ENCODE measurements around the gene SHKBP1. TPM values are rescaled to one million over a fixed set of nuclear protein-coding genes. Genes with fewer than 3 reads are reported as not detected.
A peak's percentile ranks its signal among the peaks of the same experiment; 100 is the strongest.
"Not testable (repeated sequence)": the region's sequence is repeated elsewhere in the genome, so short reads cannot be mapped to it uniquely, and the experiment has no call there.

The SHKBP1 gene, protein sequence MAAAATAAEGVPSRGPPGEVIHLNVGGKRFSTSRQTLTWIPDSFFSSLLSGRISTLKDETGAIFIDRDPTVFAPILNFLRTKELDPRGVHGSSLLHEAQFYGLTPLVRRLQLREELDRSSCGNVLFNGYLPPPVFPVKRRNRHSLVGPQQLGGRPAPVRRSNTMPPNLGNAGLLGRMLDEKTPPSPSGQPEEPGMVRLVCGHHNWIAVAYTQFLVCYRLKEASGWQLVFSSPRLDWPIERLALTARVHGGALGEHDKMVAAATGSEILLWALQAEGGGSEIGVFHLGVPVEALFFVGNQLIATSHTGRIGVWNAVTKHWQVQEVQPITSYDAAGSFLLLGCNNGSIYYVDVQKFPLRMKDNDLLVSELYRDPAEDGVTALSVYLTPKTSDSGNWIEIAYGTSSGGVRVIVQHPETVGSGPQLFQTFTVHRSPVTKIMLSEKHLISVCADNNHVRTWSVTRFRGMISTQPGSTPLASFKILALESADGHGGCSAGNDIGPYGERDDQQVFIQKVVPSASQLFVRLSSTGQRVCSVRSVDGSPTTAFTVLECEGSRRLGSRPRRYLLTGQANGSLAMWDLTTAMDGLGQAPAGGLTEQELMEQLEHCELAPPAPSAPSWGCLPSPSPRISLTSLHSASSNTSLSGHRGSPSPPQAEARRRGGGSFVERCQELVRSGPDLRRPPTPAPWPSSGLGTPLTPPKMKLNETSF
- total RNA-seq, result 10 to 100 TPM; 23.5 to 24.4 TPM
- long read RNA-seq, transcript SHKBP1-201 (18 exons, 2,363 nt), result major isoform, 57 of 75 reads
- long read RNA-seq, partial matches to known transcripts, result 0 of 75 reads
- long read RNA-seq, other reads (novel, unspliced or antisense), result 18 of 75 reads

DNA sequence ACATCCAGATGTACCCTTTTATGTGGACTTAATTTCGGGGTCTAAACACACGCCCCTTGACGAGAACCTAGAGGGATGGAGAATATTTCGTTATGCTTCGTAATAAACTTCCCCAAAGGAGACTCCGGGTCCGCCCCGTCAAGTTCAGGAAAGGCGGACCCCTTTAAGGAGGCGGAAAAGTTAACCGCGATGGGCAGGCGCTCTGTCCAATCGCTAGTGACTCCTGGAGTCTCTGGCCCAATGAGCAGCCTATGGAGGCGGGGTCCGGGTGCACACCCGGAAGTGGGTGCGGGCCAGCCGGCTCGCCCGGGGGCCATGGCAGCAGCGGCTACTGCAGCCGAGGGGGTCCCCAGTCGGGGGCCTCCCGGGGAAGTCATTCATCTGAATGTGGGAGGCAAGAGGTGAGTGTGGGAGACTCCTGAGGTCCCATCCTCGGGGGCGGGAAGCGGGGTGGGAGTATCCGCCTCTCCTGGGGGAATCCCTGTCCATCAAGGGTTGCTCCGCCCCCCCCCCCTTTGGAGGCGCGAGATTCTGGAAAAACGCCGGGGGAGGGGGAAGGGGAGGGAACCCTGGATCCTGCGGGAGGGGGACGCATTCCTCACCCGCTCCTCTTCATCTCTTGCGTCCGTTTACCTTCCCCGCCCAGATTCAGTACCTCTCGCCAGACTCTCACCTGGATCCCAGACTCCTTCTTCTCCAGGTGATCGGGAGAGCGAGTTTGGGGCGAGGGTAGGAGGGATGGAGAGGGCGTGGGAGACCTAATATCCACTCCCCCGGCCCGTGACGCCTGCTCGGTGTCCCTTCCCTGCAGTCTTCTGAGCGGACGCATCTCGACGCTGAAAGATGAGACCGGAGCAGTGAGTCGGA is at the start of gene SHKBP1:
Gene SHKBP1, plus strand, starts transcription at position 289 of the 867 bp plus-strand sequence. Its CDS starts 27 bp downstream, at position 316.
- DNase-seq (peak; percentile 96), ATAC-seq (peak; percentile 99)
- intact Hi-C loops (cut with DNase I), result no loop called here

DNA sequence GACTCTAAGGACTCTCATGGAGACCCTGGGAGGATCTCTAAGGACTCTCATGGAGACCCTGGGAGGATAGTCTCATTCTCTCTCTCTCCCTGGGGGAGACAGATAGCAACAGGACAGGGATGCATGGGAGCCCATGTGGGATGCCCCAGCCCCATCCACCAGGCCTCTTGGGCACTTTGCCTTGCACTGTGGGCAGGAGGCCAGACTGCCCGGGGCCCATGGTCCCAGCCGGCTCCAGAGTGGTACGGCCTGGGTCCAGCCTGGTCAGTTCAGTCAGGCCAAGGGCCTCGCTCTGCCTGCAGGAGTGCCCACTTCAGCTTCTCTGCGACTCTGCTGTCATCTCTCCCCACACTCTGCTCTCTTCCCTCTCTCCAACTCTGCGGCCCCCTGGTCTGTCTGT is 48.6 kb upstream of the SHKBP1 start:
- DNase-seq (no peak), ATAC-seq (no peak)
- intact Hi-C loops (cut with DNase I), result loop anchor here (5.0 to 10.0 kb wide), 3 partner anchors 67 to 223 kb away; no protein-coding TSS in a partner anchor

DNA sequence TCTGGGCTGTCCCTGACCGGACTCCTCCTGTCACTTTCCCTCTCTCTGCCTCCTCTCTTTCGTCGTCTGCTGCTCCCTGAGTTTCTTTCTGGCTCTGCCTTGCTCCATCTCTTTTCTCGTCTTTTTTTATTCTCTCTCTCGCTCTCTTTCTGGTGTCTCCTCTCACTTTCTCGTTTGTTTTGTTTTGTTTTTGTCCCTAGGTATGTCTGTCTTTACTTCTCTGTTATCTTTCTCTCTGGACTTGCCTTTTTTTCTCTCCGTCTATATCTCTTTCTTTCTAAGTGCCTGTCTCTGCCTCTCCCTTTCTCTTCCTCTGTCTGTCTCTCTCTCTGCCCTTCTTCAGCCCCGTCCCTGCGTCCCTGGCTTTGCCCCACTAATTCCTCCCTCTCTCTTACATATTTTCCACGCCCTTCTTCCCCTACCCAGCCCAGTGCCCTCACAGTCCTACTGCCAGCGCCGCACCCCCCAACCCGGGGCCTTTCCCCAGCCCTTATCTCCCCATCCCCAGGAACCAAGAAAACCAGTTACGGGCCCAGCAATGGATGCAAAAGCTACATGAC is 48.1 kb upstream of the SHKBP1 start:
- intact Hi-C loops (cut with DNase I), result loop anchor here (5.0 to 10.0 kb wide), 3 partner anchors 66 to 224 kb away; no protein-coding TSS in a partner anchor
- DNase-seq, result no peak

DNA sequence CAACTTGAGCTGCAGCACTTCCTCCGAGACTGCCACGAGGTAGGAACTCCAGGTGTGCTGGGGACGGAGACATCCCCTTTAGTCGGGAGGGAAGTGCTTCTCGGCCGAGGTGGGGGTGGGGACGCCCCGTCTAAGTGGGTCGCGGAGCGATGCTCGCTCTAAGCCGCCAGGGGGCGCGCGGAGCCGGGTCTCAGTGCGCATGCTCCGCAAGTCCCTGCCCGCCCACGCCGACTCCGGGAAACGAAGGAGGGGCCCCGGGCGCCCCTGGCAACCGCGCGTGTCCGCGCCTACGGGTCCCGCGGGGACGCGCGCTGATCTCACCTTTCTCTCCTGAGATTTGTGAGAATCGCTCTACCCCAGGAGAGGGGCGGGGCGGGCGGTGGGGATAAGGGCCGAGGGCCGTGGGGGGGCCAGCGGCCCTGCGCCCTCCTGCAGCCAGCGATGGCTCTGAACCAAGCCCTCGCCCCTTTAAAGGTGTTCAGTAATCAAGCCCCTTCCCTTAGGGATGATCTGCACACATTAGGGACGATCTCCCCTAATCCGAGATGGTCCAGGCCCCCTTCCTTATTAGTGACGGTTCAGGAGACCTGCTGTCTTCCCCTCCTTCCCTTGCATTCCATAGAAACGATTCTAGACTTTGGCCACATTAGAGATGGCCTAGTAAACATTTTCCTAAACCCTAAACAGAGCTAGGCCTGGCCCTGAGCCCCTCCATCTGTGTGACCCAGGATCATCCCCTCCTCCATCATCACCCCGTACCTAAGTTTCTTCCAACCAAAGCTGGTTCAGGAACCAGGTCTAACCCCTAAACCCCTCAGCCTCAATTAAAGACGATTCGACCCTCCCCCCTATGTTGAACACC is 47.3 kb upstream of the SHKBP1 start:
- intact Hi-C loops (cut with DNase I), result loop anchor here (5.0 to 10.0 kb wide), 3 partner anchors 65 to 225 kb away; no protein-coding TSS in a partner anchor
- peak; percentile 91 to 92 for ATAC-seq
- peak; percentile 88 for DNase-seq

More for the DNA sequence above, 48.1 kb upstream of the SHKBP1 start:
- ATAC-seq, result no peak

DNA sequence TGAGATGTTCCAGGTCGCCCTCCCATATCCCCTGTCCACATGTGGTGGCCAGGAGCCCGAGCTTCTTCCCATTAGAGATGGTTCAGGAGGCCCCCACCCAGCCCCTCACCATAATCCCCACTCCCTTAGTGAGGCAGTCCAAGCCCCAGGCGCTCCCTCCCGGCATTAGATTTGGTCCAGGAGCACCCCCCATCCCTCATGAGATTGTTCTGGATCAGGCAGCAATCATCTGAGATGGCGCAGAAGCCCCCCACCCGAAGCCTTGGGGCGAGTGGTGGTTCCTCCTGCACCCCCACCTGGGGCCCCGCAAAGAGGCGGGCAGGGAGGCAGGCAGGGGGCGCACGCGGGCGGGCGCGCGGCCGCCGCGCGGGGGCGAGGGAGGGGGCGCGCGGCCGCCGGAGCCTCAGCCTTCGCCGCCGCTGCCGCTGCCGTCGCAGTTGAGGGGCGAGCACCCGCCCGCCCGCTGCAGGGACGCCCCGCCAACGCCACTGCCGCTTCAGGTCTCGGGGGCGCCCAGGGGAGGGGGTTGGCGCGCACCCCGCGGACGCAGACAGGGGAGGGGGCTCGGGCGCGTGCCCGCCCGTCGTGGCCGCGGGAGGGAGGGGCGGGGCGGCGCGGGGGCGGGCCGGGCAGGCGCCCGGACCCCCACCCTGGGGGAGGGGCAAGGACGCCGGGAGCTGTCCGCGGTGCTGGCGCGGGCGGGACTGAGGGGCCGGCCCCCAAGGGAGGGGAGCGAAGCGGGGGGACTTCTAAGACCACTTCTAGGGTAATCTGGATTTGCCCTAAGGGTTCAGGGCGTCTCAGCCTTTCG is 46.4 kb upstream of the SHKBP1 start:
- DNase-seq (no peak), ATAC-seq (peak; percentile 12 to 20)
- intact Hi-C loops (cut with DNase I), result loop anchor here in 1 of 2 donors (10.0 kb wide), 1 partner anchor 105 kb away; no protein-coding TSS in a partner anchor

DNA sequence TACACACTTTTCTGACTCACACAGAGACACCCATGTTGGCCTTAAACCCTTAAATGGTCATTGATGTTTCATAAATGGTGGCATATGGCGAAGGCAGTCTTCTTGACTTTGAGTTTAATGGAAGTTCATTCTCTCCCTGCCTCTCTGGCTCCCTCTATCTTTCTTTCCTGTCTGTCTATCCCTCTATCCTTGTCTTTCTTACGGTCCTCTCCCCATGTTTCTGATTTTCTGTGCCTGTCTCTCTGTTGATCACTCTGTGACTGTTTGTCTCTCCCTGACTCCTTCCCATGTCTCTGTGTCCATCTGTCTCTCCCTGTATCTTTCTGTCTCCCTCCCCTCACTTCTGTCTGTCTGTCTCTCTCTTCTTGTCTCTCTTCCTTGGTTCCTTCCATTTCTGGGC is 43.2 kb upstream of the SHKBP1 start:
- intact Hi-C loops (cut with DNase I), result loop anchor here in 1 of 2 donors (10.0 kb wide), 1 partner anchor 101 kb away; no protein-coding TSS in a partner anchor
- ATAC-seq (no peak), DNase-seq (no peak)

DNA sequence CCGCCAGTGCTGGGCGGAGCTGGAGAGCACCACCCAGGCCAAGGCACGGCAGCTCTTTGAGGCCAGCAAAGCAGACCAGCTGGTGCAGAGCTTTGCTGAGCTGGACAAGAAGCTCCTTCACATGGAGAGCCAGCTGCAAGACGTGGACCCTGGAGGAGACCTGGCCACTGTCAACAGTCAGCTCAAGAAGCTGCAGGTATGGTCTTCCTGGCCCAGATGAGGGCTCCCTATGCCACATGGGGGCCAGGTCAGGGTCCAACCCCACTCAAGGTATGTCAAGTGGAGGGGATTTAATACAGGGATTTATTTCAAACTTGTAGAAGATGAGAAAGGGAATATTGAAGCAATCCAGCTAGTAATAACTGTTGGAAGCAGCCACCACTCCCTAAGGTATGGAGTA is 42.5 kb upstream of the SHKBP1 start:
- no peak for ATAC-seq
- intact Hi-C loops (cut with DNase I), result loop anchor here in 1 of 2 donors (10.0 kb wide), 1 partner anchor 101 kb away; no protein-coding TSS in a partner anchor
- no peak for DNase-seq

DNA sequence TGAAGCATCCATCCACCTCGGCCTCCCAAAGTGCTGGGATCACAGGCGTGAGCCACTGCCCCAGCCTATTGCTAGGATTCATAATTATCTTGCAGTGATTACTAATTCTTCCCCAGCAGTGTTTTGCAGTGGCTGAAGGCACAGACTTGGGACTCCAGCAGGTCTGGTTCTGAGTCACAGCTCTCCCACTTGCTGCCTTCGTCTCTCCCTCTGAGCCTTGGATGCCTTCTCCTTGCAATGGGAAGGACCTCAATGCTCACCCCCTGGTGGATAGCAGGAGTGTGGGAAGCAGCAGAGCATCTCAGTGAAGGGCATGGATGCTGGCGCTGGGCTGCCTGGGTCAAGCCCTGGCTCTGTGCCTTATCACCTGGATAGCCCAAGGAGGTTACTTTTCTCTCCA is 37.6 kb upstream of the SHKBP1 start:
- intact Hi-C loops (cut with DNase I), result loop anchor here in 1 of 2 donors (10.0 kb wide), 1 partner anchor 96 kb away; no protein-coding TSS in a partner anchor
- ATAC-seq (no peak), DNase-seq (no peak)

DNA sequence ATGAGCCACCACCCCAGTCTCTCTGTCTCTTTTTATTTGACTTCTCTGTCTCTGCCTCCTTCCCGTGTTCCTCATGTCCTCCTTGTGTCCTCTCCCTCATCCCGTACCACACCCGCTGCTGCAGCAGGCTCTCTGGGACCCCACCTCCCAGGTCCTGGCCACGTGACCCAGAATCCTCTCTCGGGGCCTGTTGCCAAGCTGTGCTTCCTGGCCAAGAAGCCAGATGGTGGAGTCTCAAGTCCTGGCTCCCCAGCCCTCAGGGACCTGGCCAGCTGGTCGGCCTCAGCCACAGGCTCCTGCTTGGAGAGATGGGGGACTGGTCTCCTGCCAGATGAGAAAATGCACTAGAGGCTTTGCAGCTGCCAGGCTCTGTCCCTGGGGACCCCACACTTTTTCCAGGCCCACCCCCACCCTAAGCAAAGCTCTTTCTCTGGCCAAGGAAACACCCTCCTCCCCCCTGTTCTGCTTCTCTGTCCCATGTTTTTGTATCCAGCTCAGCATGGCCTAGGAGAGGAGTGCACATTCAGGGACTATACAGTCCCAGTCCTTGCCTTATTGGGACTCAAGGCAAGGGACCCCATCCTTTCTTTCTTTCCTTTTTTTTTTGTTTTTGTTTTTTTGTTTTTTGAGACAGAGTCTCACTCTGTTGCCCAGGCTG is 34.3 kb upstream of the SHKBP1 start:
- intact Hi-C loops (cut with DNase I), result no loop called here
- DNase-seq, result peak; percentile 59
- ATAC-seq, result peak; percentile 86

DNA sequence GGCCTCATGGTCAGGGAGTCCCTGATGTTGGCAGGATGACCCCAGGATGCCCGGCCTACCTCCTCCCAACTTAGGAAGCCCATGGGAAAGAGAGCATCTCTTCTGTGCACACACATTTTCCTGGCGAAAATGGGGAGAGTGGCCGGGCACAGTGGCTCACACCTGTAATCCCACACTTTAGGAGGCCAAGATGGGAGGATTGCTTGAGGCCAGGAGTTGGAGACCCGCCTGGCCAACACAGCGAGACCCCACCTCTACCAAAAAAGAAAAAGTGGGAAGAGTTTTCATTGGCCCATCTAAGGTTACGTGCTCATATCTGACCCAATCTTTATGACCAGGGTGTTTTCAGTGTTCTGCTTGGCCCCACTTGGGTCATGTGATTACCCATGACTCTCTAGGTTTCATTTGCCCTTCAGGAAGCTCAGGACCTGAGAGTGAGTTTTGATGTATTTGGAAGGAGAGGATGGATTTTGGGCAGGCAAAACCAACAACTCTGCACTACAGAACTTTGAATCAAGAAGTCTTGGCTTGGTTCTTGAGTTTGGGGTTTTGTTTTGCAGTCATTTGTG is 33.6 kb upstream of the SHKBP1 start:
- DNase-seq, result no peak
- intact Hi-C loops (cut with DNase I), result no loop called here
- ATAC-seq, result no peak

DNA sequence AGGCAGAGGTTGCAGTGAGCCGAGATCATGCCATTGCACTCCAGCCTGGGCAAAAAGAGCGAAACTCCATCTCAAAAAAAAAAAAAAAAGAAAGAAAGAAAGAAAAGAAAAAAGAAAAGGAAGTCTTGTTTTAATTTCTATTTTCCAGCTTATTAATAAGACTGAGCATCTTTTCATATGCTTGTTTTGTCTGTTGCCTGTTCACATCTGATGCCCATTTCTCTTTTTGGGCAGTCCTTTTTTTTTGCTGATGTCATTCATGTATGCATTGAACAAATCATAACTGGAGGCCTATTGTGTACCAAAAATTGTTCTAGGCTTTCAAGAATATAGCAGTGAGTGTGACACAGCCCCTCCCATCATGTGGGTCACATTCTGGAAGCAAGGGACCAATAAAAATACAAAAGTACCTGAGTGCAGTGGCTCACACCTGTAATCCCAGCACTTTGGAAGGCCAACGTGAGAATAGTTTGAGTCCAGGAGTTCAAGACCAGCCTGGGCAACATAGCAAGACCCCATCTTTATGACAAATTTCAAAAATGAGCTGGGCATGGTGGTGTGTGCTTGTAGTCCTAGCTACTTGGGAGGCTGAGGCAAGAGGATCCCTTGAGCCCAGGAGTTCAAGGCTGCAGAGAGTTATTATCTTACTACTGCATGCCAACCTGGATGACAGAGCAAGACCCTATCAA is 30.4 kb upstream of the SHKBP1 start:
- intact Hi-C loops (cut with DNase I), result loop anchor here in 1 of 2 donors (5.0 kb wide), 1 partner anchor 51 kb away; no protein-coding TSS in a partner anchor
- not testable (repeated sequence) for ATAC-seq, DNase-seq

DNA sequence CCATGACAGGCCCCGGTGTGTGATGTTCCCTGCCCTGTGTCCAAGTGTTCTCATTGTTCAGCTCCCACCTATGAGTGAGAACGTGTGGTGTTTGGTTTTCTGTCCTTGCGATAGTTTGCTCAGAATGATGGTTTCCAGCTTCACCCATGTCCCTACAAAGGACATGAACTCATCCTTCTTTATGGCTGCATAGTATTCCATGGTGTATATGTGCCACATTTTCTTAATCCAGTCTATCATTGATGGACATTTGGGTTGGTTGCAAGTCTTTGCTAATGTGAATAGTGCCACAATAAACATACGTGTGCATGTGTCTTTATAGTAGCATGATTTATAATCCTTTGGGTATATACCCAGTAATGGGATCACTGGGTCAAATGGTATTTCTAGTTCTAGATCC is 29.5 kb upstream of the SHKBP1 start:
- DNase-seq, ATAC-seq: not testable (repeated sequence)
- intact Hi-C loops (cut with DNase I), result loop anchor here in 1 of 2 donors (5.0 kb wide), 1 partner anchor 50 kb away; no protein-coding TSS in a partner anchor

DNA sequence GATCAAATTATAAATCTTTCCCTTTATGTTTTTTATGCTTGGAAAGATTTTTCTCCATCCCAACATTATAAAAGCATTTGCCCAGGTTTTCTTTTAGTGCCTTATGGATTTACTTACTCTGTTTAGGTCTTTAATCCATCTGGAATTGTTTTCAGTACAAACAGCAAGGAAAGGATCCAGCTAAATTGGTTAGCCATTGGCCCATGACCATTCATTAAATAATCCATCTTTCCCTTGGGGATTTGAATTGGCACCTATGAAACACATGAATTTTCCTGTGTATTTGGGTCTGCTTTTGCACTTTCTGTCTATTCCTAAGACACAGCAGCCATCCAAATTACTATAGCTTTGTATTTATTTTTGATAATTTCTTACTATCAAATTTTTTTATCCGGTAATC is 28.8 kb upstream of the SHKBP1 start:
- intact Hi-C loops (cut with DNase I), result loop anchor here in 1 of 2 donors (5.0 kb wide), 1 partner anchor 49 kb away; no protein-coding TSS in a partner anchor
- no peak for DNase-seq
- ATAC-seq, result no peak

DNA sequence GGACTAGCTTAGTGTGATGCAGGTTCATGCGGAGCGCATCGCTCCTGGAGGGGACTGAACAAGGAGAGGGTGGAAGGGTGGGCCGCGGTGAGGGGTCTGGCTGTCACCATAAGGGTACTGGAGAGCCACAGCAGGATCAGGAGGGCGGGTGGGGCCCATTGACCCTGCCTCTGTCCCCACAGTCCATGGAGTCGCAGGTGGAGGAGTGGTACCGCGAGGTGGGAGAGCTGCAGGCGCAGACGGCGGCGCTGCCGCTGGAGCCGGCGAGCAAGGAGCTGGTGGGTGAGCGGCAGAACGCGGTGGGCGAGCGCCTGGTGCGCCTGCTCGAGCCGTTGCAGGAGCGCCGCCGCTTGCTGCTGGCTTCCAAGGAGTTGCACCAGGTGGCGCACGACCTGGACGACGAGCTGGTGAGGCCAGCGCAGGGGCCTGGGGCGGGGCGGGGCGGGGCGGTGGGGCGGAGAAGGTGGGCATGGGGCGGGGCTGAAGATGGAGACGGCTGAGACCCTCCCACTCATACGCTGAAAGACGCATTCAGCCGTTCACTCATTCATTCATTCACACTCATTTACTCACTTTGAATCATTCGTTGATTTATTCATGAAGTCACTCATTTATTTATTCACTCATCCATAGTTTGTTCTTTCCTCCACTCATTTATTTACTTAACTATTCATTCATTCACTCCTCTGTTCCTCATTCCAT is 27.5 kb upstream of the SHKBP1 start:
- ATAC-seq (peak; percentile 76 to 86), DNase-seq (peak; percentile 68)
- intact Hi-C loops (cut with DNase I), result loop anchor here in 1 of 2 donors (5.0 kb wide), 1 partner anchor 48 kb away; no protein-coding TSS in a partner anchor

Data from left cardiac atrium (tissue), 4 donors.